IMR-90 (cell line): Measurements from ENCODE around the gene MILR1. TPM values are rescaled to one million over a fixed set of nuclear protein-coding genes. Genes with fewer than 3 reads are reported as not detected.

Experiments
- ATAC-seq: fragments of 200-7000 bp; cut with Tn5 transposase; 2 replicates; pipeline ENCODE4 v1.9.1; 2020; ENCODE audit warnings: low read depth, mild to moderate bottlenecking, moderate library complexity
- BruUV-seq: library from RNA; stranded (reverse); fragments of 400-500 nt; replicated peaks from 2 replicates; lab custom pipeline; 2021; lab: Mats Ljungman, UMichigan
- CTCF ChIA-PET: fragments of 300-600 bp; formaldehyde crosslinking; extraction: SDS; loops from one replicate; lab custom pipeline; 2021; ENCODE audit warnings: antibody characterized with exemption; lab: Yijun Ruan, JAX
- POLR2A ChIA-PET: fragments of 300-600 bp; sonication (Branson Sonifier 250); formaldehyde crosslinking; loops from one replicate; lab custom pipeline; 2022; ENCODE audit warnings: antibody characterized with exemption; ENCODE audit not compliant: unreplicated experiment; lab: Charles Lee
- DNase-seq: peaks from one replicate; pipeline ENCODE4 v3.0.0; 2013
- H2AFZ ChIP-seq: replicated peaks from 2 replicates; pipeline ENCODE3; 2013; ENCODE audit warnings: low read length, mild to moderate bottlenecking; ENCODE audit not compliant: poor library complexity
- H2AK5ac ChIP-seq: 2 replicates; pipeline ENCODE4 v1.6.1; 2013; ENCODE audit warnings: low read depth, low read length, inconsistent platforms
- H2AK9ac ChIP-seq: replicated peaks from 2 replicates; pipeline ENCODE3; 2013; ENCODE audit warnings: mild to moderate bottlenecking, low read depth, low read length, moderate library complexity; ENCODE audit not compliant: poor library complexity
- H2BK120ac ChIP-seq: 2 replicates; pipeline ENCODE4 v1.6.1; 2013; ENCODE audit warnings: low read depth, low read length, inconsistent platforms
- H2BK15ac ChIP-seq: 3 replicates; pipeline ENCODE4 v1.6.1; 2013; ENCODE audit warnings: low read depth, low read length, inconsistent platforms
- H2BK20ac ChIP-seq: 2 replicates; pipeline ENCODE4 v1.6.1; 2013; ENCODE audit warnings: low read depth, mild to moderate bottlenecking, inconsistent platforms, low read length, moderate library complexity
- H2BK5ac ChIP-seq: 2 replicates; pipeline ENCODE4 v1.6.1; 2013; ENCODE audit warnings: mild to moderate bottlenecking, low read depth, low read length, inconsistent platforms; ENCODE audit not compliant: poor library complexity, severe bottlenecking
- H3K14ac ChIP-seq: replicated peaks from 2 replicates; pipeline ENCODE4 v1.6.1; 2013; ENCODE audit warnings: low read depth, low read length, inconsistent platforms
- H3K18ac ChIP-seq: 2 replicates; pipeline ENCODE4 v1.6.1; 2013; ENCODE audit warnings: low read depth, low read length, control low read depth
- H3K23ac ChIP-seq: 2 replicates; pipeline ENCODE4 v1.6.1; 2013; ENCODE audit warnings: low read depth, low read length, inconsistent platforms
- H3K27ac ChIP-seq: 2 replicates; pipeline ENCODE4 v1.5.1; 2013; ENCODE audit warnings: mild to moderate bottlenecking, control low read depth, low read length; ENCODE audit not compliant: insufficient read depth
- H3K27me3 ChIP-seq: 2 replicates; pipeline ENCODE4 v1.6.1; 2013; ENCODE audit warnings: low read length; ENCODE audit not compliant: control insufficient read depth, insufficient read depth
- H3K36me3 ChIP-seq: 2 replicates; pipeline ENCODE4 v1.6.1; 2013; ENCODE audit warnings: low read length, mixed read lengths; ENCODE audit not compliant: control insufficient read depth, insufficient read depth
- H3K4ac ChIP-seq: 2 replicates; pipeline ENCODE4 v1.6.1; 2013; ENCODE audit warnings: low read depth, low read length, inconsistent platforms
- H3K4me1 ChIP-seq: 2 replicates; pipeline ENCODE4 v1.6.1; 2013; ENCODE audit warnings: low read length, mixed read lengths; ENCODE audit not compliant: control insufficient read depth, insufficient read depth
- H3K4me2 ChIP-seq: 2 replicates; pipeline ENCODE4 v1.6.1; 2013; ENCODE audit warnings: low read depth, mild to moderate bottlenecking, control low read depth, low read length, moderate library complexity
- H3K4me3 ChIP-seq: 2 replicates; pipeline ENCODE4 v1.5.1; 2013; ENCODE audit warnings: low read depth, mild to moderate bottlenecking, control low read depth, low read length, moderate library complexity; ENCODE audit not compliant: insufficient read depth
- H3K56ac ChIP-seq: 2 replicates; pipeline ENCODE4 v1.6.1; 2013; ENCODE audit warnings: low read length, inconsistent platforms; ENCODE audit not compliant: insufficient read depth; ENCODE audit errors: extremely low read depth
- H3K79me1 ChIP-seq, 2 experiments: 2 replicates each; pipeline ENCODE4 v1.6.1; 2013; ENCODE audit warnings: low read length in 2 of 2, inconsistent platforms in 1 of 2, low read depth in 1 of 2
- H3K9ac ChIP-seq: 2 replicates; pipeline ENCODE4 v1.6.1; 2013; ENCODE audit warnings: low read depth, low read length, control low read depth
- H3K9me1 ChIP-seq: 2 replicates; pipeline ENCODE4 v1.6.1; 2013; ENCODE audit warnings: low read length, inconsistent platforms; ENCODE audit not compliant: insufficient read depth
- H3K9me3 ChIP-seq: 2 replicates; pipeline ENCODE4 v1.6.1; 2013; ENCODE audit warnings: low read length; ENCODE audit not compliant: control insufficient read depth, insufficient read depth
- H4K20me1 ChIP-seq: 2 replicates; pipeline ENCODE4 v1.6.1; 2013; ENCODE audit warnings: low read length, inconsistent platforms; ENCODE audit not compliant: insufficient read depth
- H4K5ac ChIP-seq: 2 replicates; pipeline ENCODE4 v1.6.1; 2013; ENCODE audit warnings: mild to moderate bottlenecking, low read depth, low read length, control low read depth
- H4K8ac ChIP-seq, 2 experiments: 2 replicates each; pipeline ENCODE4 v1.6.1; 2013; ENCODE audit warnings: low read depth in 2 of 2, low read length in 2 of 2, control low read depth in 1 of 2, inconsistent platforms in 1 of 2
- H4K91ac ChIP-seq: 2 replicates; pipeline ENCODE4 v1.6.1; 2013; ENCODE audit warnings: low read depth, low read length, inconsistent platforms; ENCODE audit not compliant: insufficient read depth
- BHLHE40 ChIP-seq: fragments of 150-350 bp; IDR thresholded peaks from 2 replicates; pipeline ENCODE4 v1.6.1; 2016; ENCODE audit warnings: mild to moderate bottlenecking, low read depth, low read length
- CHD1 ChIP-seq: IDR thresholded peaks from 2 replicates; pipeline ENCODE4 v1.6.1; 2012; ENCODE audit warnings: low read depth, low read length, improper control_type of control experiment
- CTCF ChIP-seq: conservative IDR thresholded peaks from 2 replicates; pipeline ENCODE4 v1.5.1; 2012; ENCODE audit warnings: mild to moderate bottlenecking, low read depth, low read length, improper control_type of control experiment
- FOS ChIP-seq: fragments of 150-350 bp; IDR thresholded peaks from 2 replicates; pipeline ENCODE4 v1.6.1; 2016; ENCODE audit warnings: low read depth, low read length
- MAFK ChIP-seq: IDR thresholded peaks from 2 replicates; pipeline ENCODE4 v1.6.1; 2012; ENCODE audit warnings: low read depth, low read length, improper control_type of control experiment
- MAZ ChIP-seq: IDR thresholded peaks from 2 replicates; pipeline ENCODE4 v1.6.1; 2012; ENCODE audit warnings: low read depth, mild to moderate bottlenecking, low read length, improper control_type of control experiment, moderate library complexity, borderline replicate concordance
- NFE2L2 ChIP-seq: fragments of 150-350 bp; IDR thresholded peaks from 2 replicates; pipeline ENCODE4 v1.6.1; 2016; ENCODE audit warnings: low read depth, mild to moderate bottlenecking, low read length
- POLR2A ChIP-seq: IDR thresholded peaks from 2 replicates; pipeline ENCODE4 v1.6.1; 2012; ENCODE audit warnings: mild to moderate bottlenecking, low read depth, low read length
- RCOR1 ChIP-seq: IDR thresholded peaks from 2 replicates; pipeline ENCODE4 v1.6.1; 2012; ENCODE audit warnings: mild to moderate bottlenecking, low read length, improper control_type of control experiment; ENCODE audit not compliant: insufficient replicate concordance
- RFX5 ChIP-seq: IDR thresholded peaks from 2 replicates; pipeline ENCODE4 v1.8.0; 2012; ENCODE audit warnings: low read depth, mild to moderate bottlenecking, low read length, moderate library complexity
- SMC3 ChIP-seq: fragments of 150-350 bp; IDR thresholded peaks from 2 replicates; pipeline ENCODE4 v1.6.1; 2016; ENCODE audit warnings: low read depth, mild to moderate bottlenecking, antibody characterized with exemption, low read length, moderate library complexity
- WGBS, 2 experiments: methylation state at CpG; one replicate each; pipeline versions ENCODE4 v1.1.5 to v1.1.7; 2013; ENCODE audit warnings: missing lambda C conversion rate in 2 of 2; ENCODE audit not compliant: insufficient read length in 1 of 2; ENCODE audit errors: extremely low coverage in 2 of 2; 5-methylcytosine and 5-hydroxymethylcytosine counted together
- dilution Hi-C: fragments of 300-500 bp; cut with HindIII; formaldehyde crosslinking; loops from one replicate; pipeline ENCODE4 v1.14.3; 2018; ENCODE audit warnings: low sequenced_read_pairs; ENCODE audit not compliant: unreplicated experiment
- in situ Hi-C: fragments of 300-500 bp; cut with MboI; formaldehyde crosslinking; loops from 3 replicates; pipeline ENCODE4 v1.14.3; 2019; ENCODE audit warnings: low sequenced_read_pairs, inconsistent platforms, mixed read lengths
- intact Hi-C: fragments of 100-400 bp; cut with micrococcal nuclease; formaldehyde crosslinking; loops from 2 replicates; pipeline ENCODE4 v1.10.0; 2022
- polyA plus RNA-seq, 3 experiments: library from polyadenylated mRNA; depleted of rRNA; stranded (reverse); fragments of >200 nt; gene quantifications; 2 replicates each; pipeline ENCODE4 v1.2.3, GENCODE V29; 2012; ENCODE audit warnings: low replicate concordance in 1 of 3
- total RNA-seq: library from RNA; depleted of rRNA; stranded (reverse); fragments of >200 nt; gene quantifications from 2 replicates; pipeline ENCODE4 v1.2.3, GENCODE V29; 2012
- TF ChIP-seq, protein P1 (sequence below): fragments of 150-350 bp; IDR thresholded peaks from 2 replicates; pipeline ENCODE4 v1.6.1; 2016; ENCODE audit warnings: low read depth, mild to moderate bottlenecking, low read length, moderate library complexity, borderline replicate concordance

Gene MILR1
- total and polyA plus RNA-seq, 2 of the 4 experiments (the other 2 are of a cell fraction): 0.36 to 0.44 TPM

DNA sequence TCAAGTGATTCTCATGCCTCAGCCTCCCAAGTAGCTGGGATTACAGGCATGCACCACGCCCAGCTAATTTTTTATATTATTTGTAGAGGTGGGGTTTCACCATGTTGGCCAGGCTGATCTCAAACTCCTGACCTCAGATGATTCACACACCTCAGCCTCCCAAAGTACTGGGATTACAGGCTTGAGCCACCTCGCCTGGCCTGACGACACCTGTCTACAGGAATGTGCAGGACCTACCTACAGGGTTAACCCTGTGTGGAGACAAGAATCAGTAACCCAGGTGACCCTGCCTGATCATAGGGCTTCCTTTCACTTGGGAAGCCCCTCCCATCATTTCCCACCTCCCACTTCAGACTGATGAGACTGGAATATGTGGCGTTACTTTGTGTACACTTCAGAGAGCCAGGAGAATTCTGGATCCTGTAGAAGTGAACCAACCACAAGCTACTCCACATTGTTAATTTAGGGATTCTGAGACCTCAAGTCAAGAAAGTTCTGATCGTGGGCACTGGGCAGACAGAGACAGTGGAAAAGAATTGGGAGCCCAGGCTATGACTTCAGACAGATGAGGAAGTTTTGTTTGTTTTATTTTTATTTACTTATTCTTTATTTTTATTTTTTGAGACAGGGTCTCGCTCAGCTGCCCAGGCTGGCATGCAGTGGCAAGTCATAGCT, 5.7 kb upstream of the MILR1 start:
- H4K5ac ChIP-seq: no peak overlapping the region
- no peak overlapping the region for H3K56ac ChIP-seq
- no peaks in the 10 kb centered on the region for H3K79me1 ChIP-seq
- no peaks in the 10 kb centered on the region for H3K9me1 ChIP-seq
- ATAC-seq (no peak), DNase-seq (no peak)
- H3K14ac ChIP-seq: no peak overlapping the region
- POLR2A ChIA-PET: no interaction called here
- H4K91ac ChIP-seq: no peak overlapping the region
- TF ChIP-seq BHLHE40: no peak
- TF ChIP-seq CTCF: no peak
- TF ChIP-seq POLR2A: no peak
- TF ChIP-seq FOS: no peak
- no peak for TF ChIP-seq RFX5
- TF ChIP-seq, protein P1, sequence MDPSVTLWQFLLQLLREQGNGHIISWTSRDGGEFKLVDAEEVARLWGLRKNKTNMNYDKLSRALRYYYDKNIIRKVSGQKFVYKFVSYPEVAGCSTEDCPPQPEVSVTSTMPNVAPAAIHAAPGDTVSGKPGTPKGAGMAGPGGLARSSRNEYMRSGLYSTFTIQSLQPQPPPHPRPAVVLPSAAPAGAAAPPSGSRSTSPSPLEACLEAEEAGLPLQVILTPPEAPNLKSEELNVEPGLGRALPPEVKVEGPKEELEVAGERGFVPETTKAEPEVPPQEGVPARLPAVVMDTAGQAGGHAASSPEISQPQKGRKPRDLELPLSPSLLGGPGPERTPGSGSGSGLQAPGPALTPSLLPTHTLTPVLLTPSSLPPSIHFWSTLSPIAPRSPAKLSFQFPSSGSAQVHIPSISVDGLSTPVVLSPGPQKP: no peak
- TF ChIP-seq CHD1: no peak
- no peak for TF ChIP-seq NFE2L2
- no peak for TF ChIP-seq MAZ
- no peak for TF ChIP-seq RCOR1
- no peak for TF ChIP-seq SMC3
- no peak for TF ChIP-seq MAFK
- H3K27ac ChIP-seq: no peak overlapping the region
- H3K4ac ChIP-seq: no peak overlapping the region
- H4K20me1 ChIP-seq: no peaks in the 10 kb centered on the region
- H3K9me3 ChIP-seq: peaks cover 6% of the 10 kb centered on the region
- in situ Hi-C loops (no loop called here), intact Hi-C loops (no loop called here), dilution Hi-C loops (no loop called here)
- H2BK15ac ChIP-seq: no peak overlapping the region
- CTCF ChIA-PET: no interaction called here
- no peak overlapping the region for H2BK120ac ChIP-seq
- no peak overlapping the region for H2BK20ac ChIP-seq
- no peak overlapping the region for H2AK9ac ChIP-seq
- H3K27me3 ChIP-seq: peaks cover 4% of the 10 kb centered on the region; the same call in 1 of the 2 replicates
- no peak overlapping the region for H3K4me3 ChIP-seq
- no peaks in the 10 kb centered on the region for H3K4me1 ChIP-seq
- H3K9ac ChIP-seq: no peak overlapping the region
- no peak overlapping the region for H3K18ac ChIP-seq
- no TSS peak for BruUV-seq
- no peak overlapping the region for H2AK5ac ChIP-seq
- no peak overlapping the region for H3K23ac ChIP-seq
- H2AFZ ChIP-seq: no peak overlapping the region
- H3K36me3 ChIP-seq: no peaks in the 10 kb centered on the region
- H2BK5ac ChIP-seq: no peak overlapping the region
- H3K4me2 ChIP-seq: no peak overlapping the region
- H4K8ac ChIP-seq: no peak overlapping the region
- WGBS, 2 experiments: no CpG with 5 or more reads among the region's 6 CpGs
